ENCODE results near the gene LKAAEAR1.

DNA sequence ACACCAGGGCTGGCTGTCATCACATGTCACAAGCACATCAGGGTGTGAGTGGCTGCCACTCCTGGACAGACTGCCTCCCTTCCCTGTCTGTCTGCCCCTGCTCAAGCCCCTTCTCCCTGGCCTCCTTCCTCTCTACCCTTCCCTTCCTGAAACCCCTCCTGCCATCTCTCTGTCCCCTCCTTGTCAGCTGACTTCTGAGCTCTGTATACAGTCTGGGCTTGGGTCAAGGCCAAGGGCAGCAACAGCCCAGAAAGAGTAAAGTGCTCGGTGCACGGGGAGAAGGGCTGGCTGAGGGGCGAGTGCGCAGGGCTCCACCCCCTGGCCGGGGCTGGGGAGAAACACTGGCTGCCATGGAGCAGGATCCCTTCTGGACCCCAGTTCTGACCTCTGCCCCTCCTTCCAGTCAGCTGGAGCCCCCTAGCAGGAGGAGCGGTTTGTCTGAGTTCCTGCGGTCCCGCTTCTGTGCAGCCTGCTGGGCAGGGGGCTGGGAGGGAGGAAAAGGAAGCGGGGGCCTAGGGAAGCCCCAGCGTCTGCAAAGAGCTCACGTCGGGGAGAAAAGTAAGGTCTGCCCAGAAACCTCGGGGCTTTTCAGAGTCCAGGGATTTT lies 2.0 kb downstream of the LKAAEAR1 start:
- TF ChIP-seq, protein P1, sequence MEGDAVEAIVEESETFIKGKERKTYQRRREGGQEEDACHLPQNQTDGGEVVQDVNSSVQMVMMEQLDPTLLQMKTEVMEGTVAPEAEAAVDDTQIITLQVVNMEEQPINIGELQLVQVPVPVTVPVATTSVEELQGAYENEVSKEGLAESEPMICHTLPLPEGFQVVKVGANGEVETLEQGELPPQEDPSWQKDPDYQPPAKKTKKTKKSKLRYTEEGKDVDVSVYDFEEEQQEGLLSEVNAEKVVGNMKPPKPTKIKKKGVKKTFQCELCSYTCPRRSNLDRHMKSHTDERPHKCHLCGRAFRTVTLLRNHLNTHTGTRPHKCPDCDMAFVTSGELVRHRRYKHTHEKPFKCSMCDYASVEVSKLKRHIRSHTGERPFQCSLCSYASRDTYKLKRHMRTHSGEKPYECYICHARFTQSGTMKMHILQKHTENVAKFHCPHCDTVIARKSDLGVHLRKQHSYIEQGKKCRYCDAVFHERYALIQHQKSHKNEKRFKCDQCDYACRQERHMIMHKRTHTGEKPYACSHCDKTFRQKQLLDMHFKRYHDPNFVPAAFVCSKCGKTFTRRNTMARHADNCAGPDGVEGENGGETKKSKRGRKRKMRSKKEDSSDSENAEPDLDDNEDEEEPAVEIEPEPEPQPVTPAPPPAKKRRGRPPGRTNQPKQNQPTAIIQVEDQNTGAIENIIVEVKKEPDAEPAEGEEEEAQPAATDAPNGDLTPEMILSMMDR (IDR thresholded peaks at IDR 0.05) = no peak
- no peak for TF ChIP-seq ZFX (IDR thresholded peaks at IDR 0.05; ENCODE audit: borderline replicate concordance)
